Right atrium auricular region (tissue), 2 donors: ENCODE results near the gene RELB. TPM values are rescaled to one million over a fixed set of nuclear protein-coding genes. Genes with fewer than 3 reads are reported as not detected.

Experiments used
- DNase-seq: peaks from one replicate; pipeline ENCODE4 v3.0.0-alpha.2; 2019; ENCODE audit warnings: low spot score
- H3K27ac ChIP-seq, 2 donors: fragments of 200-600 bp; sonication (generic); 1 replicate in 1 of 2; 2 replicates in 1 of 2; pipeline ENCODE4 v1.5.1; 2016 to 2019
- H3K27me3 ChIP-seq, 2 donors: fragments of 200-600 bp; sonication (generic); one replicate each; pipeline versions ENCODE4 v1.5.1 to v1.6.0; 2017 to 2019
- H3K36me3 ChIP-seq: fragments of 200-600 bp; sonication (generic); one replicate; pipeline ENCODE4 v1.5.1; 2016
- H3K4me1 ChIP-seq, 2 donors: fragments of 200-600 bp; sonication (generic); one replicate each; pipeline versions ENCODE4 v1.5.1 to v1.6.0; 2017 to 2019
- H3K4me3 ChIP-seq, 2 donors: fragments of 200-600 bp; sonication (generic); 1 replicate in 1 of 2; 2 replicates in 1 of 2; pipeline ENCODE4 v1.5.1; 2017 to 2019; ENCODE audit warnings: mild to moderate bottlenecking in 1 of 2, moderate library complexity in 1 of 2
- H3K9me3 ChIP-seq, 2 donors: fragments of 200-600 bp; sonication (generic); one replicate each; pipeline ENCODE4 v1.5.1; 2019
- CTCF ChIP-seq, 2 donors: fragments of 200-600 bp; sonication (generic); IDR thresholded peaks; one replicate each; pipeline ENCODE4 v1.5.1; 2019; ENCODE audit warnings: antibody characterized with exemption in 2 of 2
- total RNA-seq, 2 donors: library from RNA; depleted of rRNA; stranded (reverse); fragments of >200 nt; gene quantifications; one replicate each; pipeline ENCODE4 v1.1.0, GENCODE V29; 2016

RELB gene
- total RNA-seq, 2 donors from 2014 or later: 1.3 to 3.1 TPM

- H3K36me3 ChIP-seq: peaks cover 19% of the 10 kb centered on the region
- peaks cover 0 to 34% of the 10 kb centered on the region in 2 donors for H3K4me1 ChIP-seq
- H3K4me3 ChIP-seq: peak overlapping the region in 1 of 2 donors; percentile 59
- H3K27ac ChIP-seq: peak overlapping the region; percentile 21 to 51
- no peak for DNase-seq
- TF ChIP-seq CTCF (IDR thresholded peaks at IDR 0.05): no peak
- H3K9me3 ChIP-seq: no peaks in the 10 kb centered on the region
- no peaks in the 10 kb centered on the region for H3K27me3 ChIP-seq
Measured at GRCh38 chr19:45074744-45075300, 73.6 kb downstream of the RELB start.

GRCh38 chr19:45075301-45076028, 74.2 kb downstream of the RELB start:
- Histone ChIP-seq H3K4me1 (peaks cover 0 to 41% of the 10 kb centered on the region in 2 donors), H3K27ac (peak overlapping the region; percentile 23 to 51), H3K27me3 (no peaks in the 10 kb centered on the region), H3K9me3 (no peaks in the 10 kb centered on the region), H3K36me3 (peaks cover 12% of the 10 kb centered on the region), H3K4me3 (peak overlapping the region; percentile 36 to 59)
- peak; percentile 80 for DNase-seq
- TF ChIP-seq CTCF (IDR thresholded peaks at IDR 0.05): no peak

DNA sequence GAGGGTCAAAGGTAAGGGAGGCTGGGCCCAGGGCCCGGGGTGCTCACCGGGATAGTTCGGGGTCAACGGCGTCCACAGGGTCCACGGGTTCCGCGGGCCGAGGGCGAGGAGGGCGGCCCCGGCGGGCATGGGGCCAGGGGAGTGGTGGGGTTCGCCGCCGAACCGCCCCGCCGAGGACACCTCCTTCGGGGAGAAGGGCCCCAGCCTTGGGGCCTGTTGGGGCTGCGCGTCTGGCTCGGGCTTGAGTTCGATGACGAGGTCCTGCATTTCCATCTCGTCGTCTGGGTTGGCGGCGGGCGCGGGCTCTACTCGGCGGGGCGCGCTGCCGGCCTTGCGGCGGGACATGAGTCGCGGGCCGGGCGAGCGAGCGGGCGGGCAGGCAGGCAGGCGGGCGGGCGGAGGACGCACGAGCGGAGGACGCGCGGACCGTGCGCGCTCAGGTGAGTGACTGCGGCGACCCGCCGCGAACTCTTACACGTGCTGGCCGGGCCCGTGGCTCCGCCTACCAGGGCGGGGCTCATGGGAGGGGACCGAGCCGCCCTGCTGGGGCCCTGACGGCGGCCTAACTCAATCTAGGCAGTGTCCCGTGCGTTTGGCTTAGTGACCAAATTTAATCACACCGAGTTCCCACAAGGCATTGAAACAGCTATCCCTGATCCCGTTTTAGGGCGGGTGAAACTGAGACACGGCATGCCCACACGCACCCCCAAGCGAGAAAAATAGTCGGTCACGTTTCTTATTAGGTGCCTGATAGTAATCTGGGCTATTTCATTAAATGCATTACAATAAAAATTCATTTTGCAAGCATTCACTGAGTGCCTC, 75.0 kb downstream of the RELB start, which contains the start of gene ZNF296:
Gene ZNF296 (minus strand): TSS at position 450 of the 822 bp plus-strand sequence. CDS start 105 bp downstream, at position 345.
- peak; percentile 64 for DNase-seq

GRCh38 chr19:45076851-45077730, 75.8 kb downstream of the RELB start:
- TF ChIP-seq CTCF (IDR thresholded peaks at IDR 0.05): no peak
- Histone ChIP-seq H3K4me3 (peak overlapping the region; percentile 36 to 59), H3K27me3 (no peaks in the 10 kb centered on the region), H3K9me3 (no peaks in the 10 kb centered on the region), H3K27ac (peak overlapping the region; percentile 1 to 23), H3K4me1 (peaks cover 0 to 42% of the 10 kb centered on the region in 2 donors), H3K36me3 (no peaks in the 10 kb centered on the region)
- DNase-seq: no peak

More for the DNA sequence above, 75.0 kb downstream of the RELB start, which contains the start of gene ZNF296:
- Histone ChIP-seq H3K9me3 (no peaks in the 10 kb centered on the region), H3K27ac (peak within 1 kb of the TSS; percentile 23 to 51), H3K4me1 (peaks cover 0 to 42% of the 10 kb centered on the region in 2 donors), H3K4me3 (peak within 1 kb of the TSS; percentile 36 to 59), H3K27me3 (no peaks in the 10 kb centered on the region), H3K36me3 (peaks cover 5% of the 10 kb centered on the region)
- no peak for TF ChIP-seq CTCF (IDR thresholded peaks at IDR 0.05)
